Mucosa of stomach (tissue), 1 donor: Measurements from ENCODE around the gene LRRD1.

ENCODE experiments used
- H3K27me3 ChIP-seq: one replicate; pipeline ENCODE4 v1.7.0; 2013; ENCODE audit warnings: mild to moderate bottlenecking, low read length; ENCODE audit not compliant: control insufficient read depth, insufficient read depth
- H3K36me3 ChIP-seq: one replicate; pipeline ENCODE4 v1.7.0; 2013; ENCODE audit warnings: low read length; ENCODE audit not compliant: control insufficient read depth, insufficient read depth
- H3K4me1 ChIP-seq: one replicate; pipeline ENCODE4 v1.7.0; 2013; ENCODE audit warnings: mild to moderate bottlenecking, low read length; ENCODE audit not compliant: control insufficient read depth, insufficient read depth
- H3K4me3 ChIP-seq: one replicate; pipeline ENCODE4 v1.7.0; 2013; ENCODE audit warnings: low read length
- H3K9ac ChIP-seq: one replicate; pipeline ENCODE4 v1.7.0; 2013; ENCODE audit warnings: mild to moderate bottlenecking, low read length, moderate library complexity
- H3K9me3 ChIP-seq: one replicate; pipeline ENCODE4 v1.7.0; 2013; ENCODE audit warnings: mild to moderate bottlenecking, low read length, moderate library complexity; ENCODE audit not compliant: control insufficient read depth
- donor health status: Pancreatic carcinoma.

LRRD1 gene

DNA sequence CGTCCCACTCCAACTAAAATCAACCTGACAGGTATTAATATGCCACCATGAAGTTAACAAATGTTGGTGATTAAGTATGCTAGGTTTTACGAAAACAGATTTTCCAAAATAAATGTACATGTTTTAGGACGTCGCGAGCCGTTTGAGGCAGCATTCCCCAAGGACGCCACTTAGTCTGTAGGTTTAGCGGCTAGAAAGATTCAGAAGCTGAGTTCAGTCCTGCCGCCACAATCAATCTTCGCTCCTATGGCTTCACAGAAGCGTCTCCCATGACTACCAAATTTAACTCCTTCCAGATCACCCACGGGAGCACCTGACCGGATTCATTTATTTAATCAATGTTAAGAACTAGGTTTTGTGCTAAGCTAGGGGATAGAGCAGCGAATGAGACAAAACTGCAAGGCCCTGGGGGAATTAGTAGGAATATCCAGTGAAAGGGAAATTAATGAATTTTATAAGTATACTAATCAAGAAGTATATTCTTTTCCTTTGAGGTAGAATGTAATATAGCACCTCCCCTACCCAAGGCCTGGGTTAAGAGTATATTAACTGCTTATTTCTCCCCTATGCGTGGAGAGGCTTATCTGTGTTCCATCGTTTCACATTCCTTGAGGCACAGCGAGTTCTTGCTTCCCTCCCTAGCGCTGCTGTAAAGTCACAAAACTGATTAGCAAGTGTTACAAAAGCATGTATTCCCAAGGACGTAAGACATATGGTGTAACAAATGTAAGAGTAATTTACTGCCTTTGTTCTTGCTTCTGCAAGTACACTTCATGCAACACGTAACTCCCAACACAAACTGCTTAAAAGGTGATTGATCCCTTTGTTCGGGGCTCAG is 43.7 kb downstream of the LRRD1 start:
- H3K36me3 ChIP-seq, result no peaks in the 10 kb centered on the region
- peak overlapping the region; percentile 96 for H3K4me3 ChIP-seq
- H3K9ac ChIP-seq, result peak overlapping the region; percentile 94

GRCh38 chr7:92134271-92135051 is 44.5 kb downstream of the LRRD1 start, which contains the start of gene CYP51A1:
Gene CYP51A1, minus strand, starts transcription at chr7:92134477. Its CDS starts 113 bp downstream, at chr7:92134364.
- no peaks in the 10 kb centered on the region for H3K27me3 ChIP-seq
- H3K36me3 ChIP-seq, result no peaks in the 10 kb centered on the region
- H3K9ac ChIP-seq, result peak within 1 kb of the TSS; percentile 94
- H3K9me3 ChIP-seq, result no peaks in the 10 kb centered on the region
- H3K4me3 ChIP-seq, result peak within 1 kb of the TSS; percentile 96
- peaks cover 4% of the 10 kb centered on the region for H3K4me1 ChIP-seq

More for the DNA sequence above, 43.7 kb downstream of the LRRD1 start:
- Histone ChIP-seq H3K27me3 (no peaks in the 10 kb centered on the region), H3K4me1 (peaks cover 4% of the 10 kb centered on the region), H3K9me3 (no peaks in the 10 kb centered on the region)

- Histone ChIP-seq H3K9me3 (no peaks in the 10 kb centered on the region), H3K4me3 (peak overlapping the region; percentile 96), H3K36me3 (no peaks in the 10 kb centered on the region), H3K9ac (peak overlapping the region; percentile 94), H3K27me3 (no peaks in the 10 kb centered on the region), H3K4me1 (peaks cover 4% of the 10 kb centered on the region)
Measured at GRCh38 chr7:92133737-92134270, 45.1 kb downstream of the LRRD1 start.

- Histone ChIP-seq H3K4me3 (peak overlapping the region; percentile 96), H3K36me3 (no peaks in the 10 kb centered on the region)
Measured at GRCh38 chr7:92133133-92133736, 45.7 kb downstream of the LRRD1 start.

DNA sequence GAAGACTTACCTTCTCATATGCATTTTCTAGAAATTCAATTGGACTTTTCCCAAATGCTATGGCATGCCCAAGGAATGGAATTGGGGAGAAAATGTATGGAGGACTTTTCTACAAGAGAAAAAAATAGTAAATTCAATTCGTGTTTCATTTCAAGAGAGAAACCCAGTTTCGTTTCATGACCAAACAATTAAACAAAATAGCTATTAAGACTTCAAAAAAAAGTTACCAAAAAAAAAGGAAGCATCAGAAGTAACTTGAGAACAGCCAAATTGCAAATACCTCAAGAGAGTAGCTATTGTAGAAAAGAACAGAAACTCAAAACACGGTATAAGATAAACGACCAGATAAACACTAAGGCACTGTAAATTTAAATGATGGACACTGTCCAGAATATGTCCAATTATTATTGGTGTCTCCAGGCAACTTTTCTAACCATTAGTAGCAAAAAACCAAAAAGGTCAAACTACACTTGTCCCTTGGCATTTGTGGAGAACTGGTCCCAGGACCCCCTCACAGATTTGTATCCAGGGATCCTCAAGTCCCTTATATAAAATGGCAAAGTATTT is 47.1 kb downstream of the LRRD1 start:
- H3K9me3 ChIP-seq, result no peaks in the 10 kb centered on the region
- no peak overlapping the region for H3K9ac ChIP-seq
- H3K4me1 ChIP-seq, result peaks cover 4% of the 10 kb centered on the region
- no peak overlapping the region for H3K4me3 ChIP-seq
- no peaks in the 10 kb centered on the region for H3K27me3 ChIP-seq
- peaks cover 5% of the 10 kb centered on the region for H3K36me3 ChIP-seq

More at GRCh38 chr7:92133133-92133736, 45.7 kb downstream of the LRRD1 start:
- Histone ChIP-seq H3K9me3 (no peaks in the 10 kb centered on the region), H3K9ac (peak overlapping the region; percentile 94), H3K4me1 (peaks cover 4% of the 10 kb centered on the region), H3K27me3 (no peaks in the 10 kb centered on the region)

- Histone ChIP-seq H3K9ac (no peak overlapping the region), H3K4me3 (no peak overlapping the region), H3K4me1 (peaks cover 4% of the 10 kb centered on the region), H3K36me3 (peaks cover 5% of the 10 kb centered on the region), H3K27me3 (no peaks in the 10 kb centered on the region), H3K9me3 (no peaks in the 10 kb centered on the region)
Measured at GRCh38 chr7:92131093-92131492, 47.8 kb downstream of the LRRD1 start.

DNA sequence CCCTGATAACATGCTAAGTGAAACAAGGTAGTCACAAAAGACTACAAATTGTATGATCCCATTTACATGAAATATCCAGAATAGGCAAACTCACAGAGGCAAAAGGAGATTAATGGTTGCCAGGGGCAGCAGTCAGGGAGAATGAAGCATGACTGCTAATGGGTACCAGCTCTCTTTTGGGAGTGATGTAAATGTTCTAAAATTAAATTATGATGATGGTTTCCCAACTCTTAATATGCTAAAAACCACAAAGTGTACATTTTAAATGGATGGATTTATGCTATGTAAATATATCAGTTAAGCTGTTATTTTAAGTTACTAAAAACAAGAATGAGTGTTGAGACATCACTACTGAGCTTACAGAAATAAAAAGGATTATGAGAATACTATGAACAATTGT is 57.3 kb downstream of the LRRD1 start:
- no peaks in the 10 kb centered on the region for H3K4me1 ChIP-seq
- H3K9me3 ChIP-seq, result no peaks in the 10 kb centered on the region
- H3K4me3 ChIP-seq, result no peak overlapping the region
- H3K36me3 ChIP-seq, result peaks cover 3% of the 10 kb centered on the region
- H3K9ac ChIP-seq, result no peak overlapping the region
- H3K27me3 ChIP-seq, result no peaks in the 10 kb centered on the region

- Histone ChIP-seq H3K9ac (no peak overlapping the region), H3K36me3 (peaks cover 3% of the 10 kb centered on the region), H3K27me3 (no peaks in the 10 kb centered on the region), H3K4me1 (no peaks in the 10 kb centered on the region), H3K4me3 (no peak overlapping the region), H3K9me3 (no peaks in the 10 kb centered on the region)
Measured at GRCh38 chr7:92119213-92119759, 59.7 kb downstream of the LRRD1 start.

DNA sequence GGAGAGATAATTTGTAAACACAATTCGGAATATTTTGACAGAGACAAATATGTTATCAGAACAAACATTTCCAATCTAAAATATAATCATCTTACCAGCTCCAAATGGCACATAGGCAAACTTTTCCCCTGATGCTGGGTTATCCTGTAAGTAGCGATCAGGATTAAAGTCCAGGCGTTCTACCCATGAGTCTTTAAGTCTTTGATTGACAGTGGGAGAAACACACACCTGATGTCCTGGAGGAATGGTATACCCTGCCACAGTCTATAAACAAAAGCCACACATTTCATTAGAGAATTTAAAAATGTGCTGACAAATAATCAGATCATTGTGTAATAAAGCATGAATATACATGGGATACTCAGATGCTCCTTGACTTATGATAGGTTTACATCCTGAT is 62.0 kb downstream of the LRRD1 start:
- Histone ChIP-seq H3K36me3 (no peaks in the 10 kb centered on the region), H3K27me3 (no peaks in the 10 kb centered on the region), H3K4me3 (no peak overlapping the region), H3K4me1 (no peaks in the 10 kb centered on the region), H3K9me3 (no peaks in the 10 kb centered on the region), H3K9ac (no peak overlapping the region)

DNA sequence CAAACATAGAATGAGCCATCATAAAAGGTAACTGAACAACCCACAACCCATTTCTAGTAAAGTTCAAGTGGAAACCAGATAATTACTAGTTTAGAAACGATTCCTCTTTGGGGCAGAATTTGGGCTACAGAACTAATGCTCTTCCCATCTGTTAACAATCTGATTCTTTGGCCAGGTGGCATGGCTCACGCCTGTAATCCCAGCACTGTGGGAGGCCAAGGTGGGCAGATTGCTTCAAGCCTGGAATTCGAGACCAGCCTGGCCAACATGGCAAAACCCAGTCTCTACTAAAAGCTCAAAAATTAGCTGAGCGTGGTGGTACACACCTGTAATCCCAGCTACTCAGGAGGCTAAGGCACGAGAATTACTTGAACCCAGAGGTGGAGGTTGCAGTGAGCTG is 63.1 kb downstream of the LRRD1 start:
- Histone ChIP-seq H3K9me3 (no peaks in the 10 kb centered on the region), H3K4me1 (no peaks in the 10 kb centered on the region), H3K9ac (no peak overlapping the region), H3K4me3 (no peak overlapping the region), H3K36me3 (no peaks in the 10 kb centered on the region), H3K27me3 (no peaks in the 10 kb centered on the region)

GRCh38 chr7:92110857-92111256 is 68.1 kb downstream of the LRRD1 start:
- H3K9ac ChIP-seq, result no peak overlapping the region
- no peak overlapping the region for H3K4me3 ChIP-seq
- H3K4me1 ChIP-seq, result no peaks in the 10 kb centered on the region
- no peaks in the 10 kb centered on the region for H3K9me3 ChIP-seq
- no peaks in the 10 kb centered on the region for H3K36me3 ChIP-seq
- no peaks in the 10 kb centered on the region for H3K27me3 ChIP-seq
